GM20000 (cell line): ENCODE measurements around the gene SGTB.
"Not testable (repeated sequence)": the region's sequence is repeated elsewhere in the genome, so short reads cannot be mapped to it uniquely, and the experiment has no call there.

Source experiments
- DNase-seq: peaks from one replicate; pipeline ENCODE4 v3.0.0; 2012; ENCODE audit warnings: low spot score
- TF ChIP-seq, protein P1 (sequence below): IDR thresholded peaks from 2 replicates; pipeline ENCODE4 v1.5.1; 2012; ENCODE audit warnings: mild to moderate bottlenecking, control low read depth; ENCODE audit errors: extremely low read depth, missing control alignments

SGTB gene

DNA sequence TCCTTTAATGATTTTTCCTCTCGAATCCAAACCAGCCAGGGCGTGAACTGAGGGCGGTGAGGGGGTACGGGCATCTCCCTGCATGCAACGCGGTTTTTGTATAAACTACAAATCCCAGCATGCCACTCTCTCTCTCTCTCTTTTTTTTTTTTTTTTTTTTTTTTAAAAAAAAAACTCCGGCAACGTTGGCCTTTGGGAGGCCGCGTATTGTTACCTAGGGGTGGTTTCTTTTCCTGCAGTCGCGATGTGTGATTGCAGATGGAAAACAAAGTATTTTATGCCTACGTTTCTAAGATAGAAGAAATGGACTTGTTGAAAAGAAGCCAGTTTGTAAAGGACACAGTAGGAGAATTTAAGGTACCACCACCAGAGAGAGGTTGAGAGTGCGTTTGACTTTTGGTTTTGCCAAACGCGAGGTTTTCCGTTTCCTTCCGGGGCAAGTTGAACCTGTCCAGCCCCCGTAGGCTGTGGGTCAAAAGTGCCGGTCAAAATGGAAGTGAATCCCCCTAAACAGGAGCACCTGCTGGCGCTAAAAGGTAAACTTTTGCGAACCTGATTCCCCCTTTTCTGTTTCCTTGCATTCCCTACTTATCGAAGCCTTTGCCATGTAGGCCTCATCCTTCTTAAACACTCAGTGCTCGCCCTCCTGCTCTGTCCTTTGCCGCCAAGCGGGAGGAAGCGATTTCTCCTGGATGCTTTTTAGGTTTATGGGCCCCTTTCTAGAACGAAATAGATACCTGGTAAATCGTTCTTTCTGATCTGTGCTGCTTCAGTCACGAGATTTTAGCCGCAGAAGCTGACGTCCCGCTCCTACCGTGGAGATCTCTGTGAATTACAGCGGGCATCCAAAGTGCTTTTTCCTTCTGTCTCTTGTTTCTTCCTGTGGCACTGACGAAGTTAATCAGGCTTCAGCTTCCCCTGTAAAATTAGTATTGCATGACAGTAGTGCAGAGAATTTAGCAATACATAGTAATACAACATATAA is 97.0 kb downstream of the SGTB start, which contains the start of the genes SHLD3 and TRAPPC13:
TSS of gene SHLD3 (plus strand) at position 457 of the 985 bp plus-strand sequence. CDS start 4,561 bp downstream, outside the sequence.
TSS of gene TRAPPC13 (plus strand) at position 457 of the 985 bp plus-strand sequence. CDS start at position 491, 34 bp downstream.
- TF ChIP-seq, protein P1, sequence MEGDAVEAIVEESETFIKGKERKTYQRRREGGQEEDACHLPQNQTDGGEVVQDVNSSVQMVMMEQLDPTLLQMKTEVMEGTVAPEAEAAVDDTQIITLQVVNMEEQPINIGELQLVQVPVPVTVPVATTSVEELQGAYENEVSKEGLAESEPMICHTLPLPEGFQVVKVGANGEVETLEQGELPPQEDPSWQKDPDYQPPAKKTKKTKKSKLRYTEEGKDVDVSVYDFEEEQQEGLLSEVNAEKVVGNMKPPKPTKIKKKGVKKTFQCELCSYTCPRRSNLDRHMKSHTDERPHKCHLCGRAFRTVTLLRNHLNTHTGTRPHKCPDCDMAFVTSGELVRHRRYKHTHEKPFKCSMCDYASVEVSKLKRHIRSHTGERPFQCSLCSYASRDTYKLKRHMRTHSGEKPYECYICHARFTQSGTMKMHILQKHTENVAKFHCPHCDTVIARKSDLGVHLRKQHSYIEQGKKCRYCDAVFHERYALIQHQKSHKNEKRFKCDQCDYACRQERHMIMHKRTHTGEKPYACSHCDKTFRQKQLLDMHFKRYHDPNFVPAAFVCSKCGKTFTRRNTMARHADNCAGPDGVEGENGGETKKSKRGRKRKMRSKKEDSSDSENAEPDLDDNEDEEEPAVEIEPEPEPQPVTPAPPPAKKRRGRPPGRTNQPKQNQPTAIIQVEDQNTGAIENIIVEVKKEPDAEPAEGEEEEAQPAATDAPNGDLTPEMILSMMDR, result no peak
- peak; percentile 63 for DNase-seq

DNA sequence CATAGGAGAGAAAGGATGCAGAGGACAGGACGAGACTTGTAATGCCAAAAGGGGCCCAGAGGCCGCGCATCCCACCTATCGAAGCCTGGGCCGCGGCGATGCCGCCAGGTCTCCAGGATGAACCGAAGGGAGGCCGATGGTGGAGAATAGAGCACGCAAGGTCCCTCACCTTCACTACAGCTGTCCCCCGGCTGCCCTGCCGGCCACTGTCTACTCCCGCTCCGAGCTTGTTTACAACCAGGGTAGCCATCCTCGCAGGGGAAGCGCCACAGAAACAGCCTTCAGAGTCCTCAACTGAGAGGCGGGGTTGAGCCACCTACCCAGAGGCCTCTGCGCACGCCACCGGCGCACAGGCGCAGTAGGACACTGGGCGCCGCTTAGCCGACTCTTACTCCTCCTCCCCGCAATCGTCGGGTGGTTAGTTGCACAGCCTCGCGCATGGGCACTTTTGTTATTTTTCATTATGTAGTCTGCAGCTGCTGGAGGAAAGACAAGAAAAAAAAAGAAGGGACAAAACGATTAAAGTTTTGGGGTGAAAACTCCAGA is 97.8 kb downstream of the SGTB start, which contains the start of gene TRIM23:
TSS of gene TRIM23 (minus strand) at position 309 of the 546 bp plus-strand sequence. CDS start at position 250, 59 bp downstream.
- DNase-seq, result peak; percentile 83

GRCh38 chr5:65623482-65623881 is 98.4 kb downstream of the SGTB start:
- TF ChIP-seq, protein P1, result no peak
- no peak for DNase-seq

More for the DNA sequence above, 97.8 kb downstream of the SGTB start, which contains the start of gene TRIM23:
- TF ChIP-seq, protein P1, result no peak

- DNase-seq, result not testable (repeated sequence)
Observed at GRCh38 chr5:65621961-65622360, 99.9 kb downstream of the SGTB start.

GRCh38 chr5:65620021-65620420 is 101.9 kb downstream of the SGTB start:
- no peak for DNase-seq
- TF ChIP-seq, protein P1, result no peak
